Limb (tissue), 2 donors: ENCODE results near the gene C6orf118.

Experiments
- DNase-seq, 2 donors: peaks; one replicate each; pipeline ENCODE4 v3.0.0-alpha.2; 2016; ENCODE audit errors: extremely low spot score in 2 of 2

Gene C6orf118

GRCh38 chr6:165308926-165309731 is at the start of gene C6orf118:
Gene C6orf118 (minus strand): TSS chr6:165309605. CDS start chr6:165309586, 19 bp downstream.
- peak; percentile 91 to 96 for DNase-seq

GRCh38 chr6:165345700-165346099 is 36.3 kb upstream of the C6orf118 start:
- no peak for DNase-seq

- DNase-seq, result no peak
These were observed 31.1 kb upstream of the C6orf118 start for GRCh38 chr6:165340532-165340931.

GRCh38 chr6:165325609-165326008 is 16.2 kb upstream of the C6orf118 start:
- DNase-seq, result no peak

GRCh38 chr6:165321555-165322145 is 12.2 kb upstream of the C6orf118 start:
- DNase-seq, result no peak

- no peak for DNase-seq
These were observed 11.7 kb upstream of the C6orf118 start for GRCh38 chr6:165321150-165321549.

- DNase-seq, result no peak
These were observed 8.3 kb upstream of the C6orf118 start for GRCh38 chr6:165317723-165318122.

GRCh38 chr6:165306955-165307354 is 2.5 kb downstream of the C6orf118 start:
- no peak for DNase-seq

- no peak for DNase-seq
These were observed 7.8 kb downstream of the C6orf118 start for GRCh38 chr6:165301372-165302246.

- DNase-seq, result no peak
These were observed 8.9 kb downstream of the C6orf118 start for GRCh38 chr6:165300422-165300936.

GRCh38 chr6:165298875-165299274 is 10.5 kb downstream of the C6orf118 start:
- DNase-seq, result no peak

GRCh38 chr6:165298402-165298801 is 11.0 kb downstream of the C6orf118 start:
- DNase-seq, result no peak

GRCh38 chr6:165292657-165293056 is 16.7 kb downstream of the C6orf118 start:
- no peak for DNase-seq

- DNase-seq, result no peak
These were observed 34.8 kb downstream of the C6orf118 start for GRCh38 chr6:165274611-165275010.

GRCh38 chr6:165272585-165272984 is 36.8 kb downstream of the C6orf118 start:
- DNase-seq, result no peak

GRCh38 chr6:165268987-165269386 is 40.4 kb downstream of the C6orf118 start:
- no peak for DNase-seq

GRCh38 chr6:165266621-165267020 is 42.8 kb downstream of the C6orf118 start:
- no peak for DNase-seq

GRCh38 chr6:165266191-165266590 is 43.2 kb downstream of the C6orf118 start:
- DNase-seq, result no peak

- DNase-seq, result no peak
These were observed 48.9 kb downstream of the C6orf118 start for GRCh38 chr6:165260462-165260861.

GRCh38 chr6:165249808-165250207 is 59.6 kb downstream of the C6orf118 start:
- no peak for DNase-seq

GRCh38 chr6:165245701-165246100 is 63.7 kb downstream of the C6orf118 start:
- DNase-seq, result no peak

GRCh38 chr6:165245287-165245686 is 64.1 kb downstream of the C6orf118 start:
- DNase-seq, result peak; percentile 59 to 68
